ENCODE measurements around the gene GPX3.

GRCh38 chr5:151025250-151025606, 4.8 kb downstream of the GPX3 start:
- no peak for TF ChIP-seq POLR2A (IDR thresholded peaks at IDR 0.05)
- no peak for TF ChIP-seq CTCF (IDR thresholded peaks at IDR 0.05)
- no peak for TF ChIP-seq POLR2AphosphoS5 (IDR thresholded peaks at IDR 0.05)

Measured in stomach (tissue), 4 donors.